ENCODE measurements around the gene PSMG4.
A peak's percentile ranks its signal among the peaks of the same experiment; 100 is the strongest.

PSMG4 gene

DNA sequence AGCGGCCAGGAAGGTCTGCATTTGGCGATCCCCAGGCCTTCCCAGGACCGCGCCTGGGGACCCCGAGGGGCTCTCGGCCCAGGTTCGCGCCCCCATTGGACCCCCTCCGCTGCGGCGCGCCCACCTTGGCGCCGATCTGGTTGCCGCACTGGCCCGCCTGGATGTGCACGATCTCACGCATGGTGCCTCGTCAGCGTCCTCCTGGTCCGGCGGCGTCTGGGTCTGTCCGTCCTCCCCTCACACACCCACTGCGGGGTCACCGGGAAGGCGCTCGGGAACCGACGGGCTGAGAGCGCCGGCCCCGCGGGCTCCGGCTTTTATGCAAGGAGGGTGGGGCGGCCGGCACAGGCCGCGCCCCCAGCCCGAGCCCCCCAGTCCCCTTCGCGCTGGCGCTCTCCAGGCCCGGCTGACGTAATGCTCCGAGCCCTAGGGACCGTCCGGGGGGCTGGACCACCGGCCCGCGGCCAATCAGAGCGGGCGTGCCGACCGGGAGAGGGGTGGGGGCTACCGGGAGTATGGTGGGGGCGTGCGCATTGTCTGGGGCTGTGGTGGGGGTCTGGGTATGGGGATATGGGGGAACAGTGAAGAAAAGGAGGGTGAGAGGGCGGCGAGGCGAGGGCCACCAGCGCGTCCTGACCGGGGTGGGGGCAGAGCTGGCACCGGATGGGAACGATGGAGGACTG lies 31.2 kb upstream of the PSMG4 start, which contains the start of gene TUBB2B:
Gene TUBB2B, minus strand, starts transcription at position 291 of the 683 bp plus-strand sequence. Its CDS starts 110 bp downstream, at position 181.
- Mint-ChIP-seq H3K36me3 (no peaks in the 10 kb centered on the region), H3K27ac (no peak within 1 kb of the TSS), H3K9me3 (no peaks in the 10 kb centered on the region), H3K4me3 (peak within 1 kb of the TSS; percentile 79), H3K4me1 (peaks cover 46% of the 10 kb centered on the region), H3K27me3 (peaks cover 54% of the 10 kb centered on the region)

- H3K4me1 Mint-ChIP-seq: peaks cover 47% of the 10 kb centered on the region
- peaks cover 60% of the 10 kb centered on the region for H3K27me3 Mint-ChIP-seq
- H3K27ac Mint-ChIP-seq: no peak overlapping the region
- no peaks in the 10 kb centered on the region for H3K9me3 Mint-ChIP-seq
- no peaks in the 10 kb centered on the region for H3K36me3 Mint-ChIP-seq
- peak overlapping the region; percentile 77 for H3K4me3 Mint-ChIP-seq
Observed at GRCh38 chr6:3228046-3228671, 30.6 kb upstream of the PSMG4 start.

GRCh38 chr6:3228771-3229565 lies 29.8 kb upstream of the PSMG4 start:
- Mint-ChIP-seq H3K27ac (peak overlapping the region; percentile 68), H3K4me1 (peaks cover 47% of the 10 kb centered on the region), H3K4me3 (peak overlapping the region; percentile 92), H3K36me3 (no peaks in the 10 kb centered on the region), H3K9me3 (no peaks in the 10 kb centered on the region), H3K27me3 (peaks cover 65% of the 10 kb centered on the region)

DNA sequence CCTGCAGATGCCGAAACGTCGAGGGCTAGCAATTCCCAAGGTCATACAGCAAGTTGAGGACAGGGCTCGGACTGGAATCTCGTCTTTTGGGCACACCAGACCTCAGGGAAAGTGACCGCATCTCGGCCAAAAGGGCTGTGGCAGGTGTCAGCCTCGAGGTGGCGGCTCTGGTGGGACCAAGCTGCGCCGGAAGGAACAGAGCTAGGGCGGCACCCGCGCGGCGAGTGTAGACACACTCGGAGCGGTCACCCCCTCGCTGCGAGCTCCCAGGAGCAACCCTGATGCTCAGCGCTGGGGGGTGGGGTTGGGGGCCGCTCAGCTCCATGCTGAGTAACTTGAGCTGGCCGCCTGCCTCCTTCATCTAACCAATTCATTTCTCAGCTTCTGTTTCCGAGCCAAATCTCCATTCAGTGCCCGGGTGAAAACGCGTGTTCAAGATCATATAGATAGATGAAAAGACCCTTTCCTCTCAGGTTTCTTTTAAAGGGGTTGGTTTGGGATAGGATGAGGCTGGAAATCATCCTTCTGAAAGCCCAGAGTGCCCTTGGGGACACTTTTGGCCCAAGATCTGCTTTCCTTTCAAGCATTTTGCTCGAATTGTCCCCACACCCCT lies 29.1 kb upstream of the PSMG4 start:
- peaks cover 47% of the 10 kb centered on the region for H3K4me1 Mint-ChIP-seq
- peak overlapping the region; percentile 92 for H3K4me3 Mint-ChIP-seq
- no peak overlapping the region for H3K27ac Mint-ChIP-seq
- no peaks in the 10 kb centered on the region for H3K9me3 Mint-ChIP-seq
- H3K27me3 Mint-ChIP-seq: peaks cover 65% of the 10 kb centered on the region
- H3K36me3 Mint-ChIP-seq: no peaks in the 10 kb centered on the region

DNA sequence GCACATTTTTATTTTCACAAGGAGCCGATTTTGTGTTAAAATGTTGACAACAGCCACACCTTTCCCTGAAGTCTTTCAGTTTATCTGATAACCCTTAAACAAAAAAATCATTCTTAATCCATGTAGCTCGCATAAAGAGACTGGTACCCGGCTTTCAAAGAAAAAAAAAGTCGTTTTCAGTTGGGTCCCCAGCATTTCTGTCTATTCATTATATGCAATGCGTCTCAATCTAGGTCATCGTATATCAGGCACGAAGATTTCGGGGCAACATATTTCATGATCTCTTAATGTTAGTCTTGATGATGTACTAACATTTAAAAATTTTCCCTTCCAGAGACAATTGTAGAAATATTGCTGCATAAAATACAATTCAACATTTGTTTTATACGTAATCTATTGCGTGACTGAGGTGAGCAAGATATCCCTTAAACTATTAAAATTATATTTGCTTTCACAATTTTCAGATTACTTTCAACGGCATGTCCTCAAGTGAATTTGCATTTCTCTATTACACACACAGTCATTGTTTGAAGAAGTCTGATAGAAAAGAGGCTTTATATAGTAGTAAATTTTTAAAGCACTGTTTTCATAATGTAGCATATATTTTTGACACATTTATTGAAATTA lies 28.4 kb upstream of the PSMG4 start:
- H3K4me3 Mint-ChIP-seq: peak overlapping the region; percentile 92
- H3K9me3 Mint-ChIP-seq: no peaks in the 10 kb centered on the region
- no peak overlapping the region for H3K27ac Mint-ChIP-seq
- H3K36me3 Mint-ChIP-seq: no peaks in the 10 kb centered on the region
- peaks cover 47% of the 10 kb centered on the region for H3K4me1 Mint-ChIP-seq
- H3K27me3 Mint-ChIP-seq: peaks cover 65% of the 10 kb centered on the region

DNA sequence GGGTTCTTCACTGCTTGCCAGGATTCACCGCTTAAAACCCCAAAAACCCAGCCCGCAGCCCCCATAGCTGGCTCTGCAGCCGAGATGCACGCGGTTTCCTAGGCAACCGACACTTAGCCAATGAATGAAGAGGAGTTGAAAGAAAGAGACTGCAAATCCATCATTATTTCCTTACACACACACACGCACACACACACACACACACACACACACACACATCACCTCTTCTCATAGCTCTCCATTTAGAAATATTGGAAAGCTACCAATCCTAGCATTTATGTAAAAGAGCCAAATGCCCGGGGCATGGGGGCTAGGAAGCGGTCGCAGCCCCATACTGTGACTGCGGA lies 27.9 kb upstream of the PSMG4 start:
- Mint-ChIP-seq H3K4me3 (peak overlapping the region; percentile 69), H3K27ac (no peak overlapping the region), H3K9me3 (no peaks in the 10 kb centered on the region), H3K27me3 (peaks cover 67% of the 10 kb centered on the region), H3K36me3 (no peaks in the 10 kb centered on the region), H3K4me1 (peaks cover 47% of the 10 kb centered on the region)

- peaks cover 47% of the 10 kb centered on the region for H3K4me1 Mint-ChIP-seq
- no peak overlapping the region for H3K27ac Mint-ChIP-seq
- H3K36me3 Mint-ChIP-seq: no peaks in the 10 kb centered on the region
- no peaks in the 10 kb centered on the region for H3K9me3 Mint-ChIP-seq
- peaks cover 67% of the 10 kb centered on the region for H3K27me3 Mint-ChIP-seq
- H3K4me3 Mint-ChIP-seq: peak overlapping the region; percentile 78
Observed at GRCh38 chr6:3231247-3232016, 27.3 kb upstream of the PSMG4 start.

GRCh38 chr6:3232017-3232945 lies 26.5 kb upstream of the PSMG4 start:
- no peak overlapping the region for H3K4me3 Mint-ChIP-seq
- peaks cover 44% of the 10 kb centered on the region for H3K4me1 Mint-ChIP-seq

GRCh38 chr6:3233321-3233720 lies 25.4 kb upstream of the PSMG4 start:
- peaks cover 37% of the 10 kb centered on the region for H3K4me1 Mint-ChIP-seq
- no peaks in the 10 kb centered on the region for H3K36me3 Mint-ChIP-seq
- peaks cover 66% of the 10 kb centered on the region for H3K27me3 Mint-ChIP-seq

More at GRCh38 chr6:3232017-3232945, 26.5 kb upstream of the PSMG4 start:
- Mint-ChIP-seq H3K36me3 (no peaks in the 10 kb centered on the region), H3K27me3 (peaks cover 66% of the 10 kb centered on the region), H3K27ac (no peak overlapping the region), H3K9me3 (no peaks in the 10 kb centered on the region)

GRCh38 chr6:3233904-3234303 lies 24.8 kb upstream of the PSMG4 start:
- H3K36me3 Mint-ChIP-seq: no peaks in the 10 kb centered on the region
- H3K4me3 Mint-ChIP-seq: no peak overlapping the region
- peaks cover 33% of the 10 kb centered on the region for H3K4me1 Mint-ChIP-seq
- no peaks in the 10 kb centered on the region for H3K9me3 Mint-ChIP-seq
- peaks cover 64% of the 10 kb centered on the region for H3K27me3 Mint-ChIP-seq
- no peak overlapping the region for H3K27ac Mint-ChIP-seq

More at GRCh38 chr6:3233321-3233720, 25.4 kb upstream of the PSMG4 start:
- no peak overlapping the region for H3K27ac Mint-ChIP-seq
- H3K9me3 Mint-ChIP-seq: no peaks in the 10 kb centered on the region
- H3K4me3 Mint-ChIP-seq: no peak overlapping the region

- no peaks in the 10 kb centered on the region for H3K9me3 Mint-ChIP-seq
- H3K27ac Mint-ChIP-seq: no peak overlapping the region
- H3K27me3 Mint-ChIP-seq: peaks cover 52% of the 10 kb centered on the region
- H3K4me1 Mint-ChIP-seq: peaks cover 20% of the 10 kb centered on the region
- no peak overlapping the region for H3K4me3 Mint-ChIP-seq
- no peaks in the 10 kb centered on the region for H3K36me3 Mint-ChIP-seq
Observed at GRCh38 chr6:3235486-3235885, 23.3 kb upstream of the PSMG4 start.

DNA sequence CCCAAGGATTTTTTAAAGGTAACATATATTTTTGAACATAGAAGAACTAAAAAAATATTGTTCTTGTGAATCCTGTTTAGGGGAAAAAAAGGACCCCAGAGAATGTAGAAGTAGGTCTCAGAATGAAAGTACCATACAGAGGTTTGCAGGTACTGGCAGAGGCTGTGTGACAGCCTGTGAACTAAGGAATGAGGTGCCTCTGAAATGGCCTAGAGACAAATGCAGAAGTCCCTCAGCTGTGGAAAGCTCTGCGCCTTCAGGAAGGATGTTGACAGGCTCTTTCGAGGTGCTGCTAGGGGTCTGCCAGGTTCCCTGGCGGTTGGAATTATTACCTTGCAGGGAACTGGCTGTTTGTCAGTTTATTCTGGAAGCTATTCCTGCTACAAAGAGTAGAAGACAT lies 22.7 kb upstream of the PSMG4 start:
- Mint-ChIP-seq H3K36me3 (no peaks in the 10 kb centered on the region), H3K9me3 (no peaks in the 10 kb centered on the region), H3K4me3 (no peak overlapping the region), H3K4me1 (peaks cover 15% of the 10 kb centered on the region), H3K27ac (no peak overlapping the region), H3K27me3 (peaks cover 47% of the 10 kb centered on the region)

DNA sequence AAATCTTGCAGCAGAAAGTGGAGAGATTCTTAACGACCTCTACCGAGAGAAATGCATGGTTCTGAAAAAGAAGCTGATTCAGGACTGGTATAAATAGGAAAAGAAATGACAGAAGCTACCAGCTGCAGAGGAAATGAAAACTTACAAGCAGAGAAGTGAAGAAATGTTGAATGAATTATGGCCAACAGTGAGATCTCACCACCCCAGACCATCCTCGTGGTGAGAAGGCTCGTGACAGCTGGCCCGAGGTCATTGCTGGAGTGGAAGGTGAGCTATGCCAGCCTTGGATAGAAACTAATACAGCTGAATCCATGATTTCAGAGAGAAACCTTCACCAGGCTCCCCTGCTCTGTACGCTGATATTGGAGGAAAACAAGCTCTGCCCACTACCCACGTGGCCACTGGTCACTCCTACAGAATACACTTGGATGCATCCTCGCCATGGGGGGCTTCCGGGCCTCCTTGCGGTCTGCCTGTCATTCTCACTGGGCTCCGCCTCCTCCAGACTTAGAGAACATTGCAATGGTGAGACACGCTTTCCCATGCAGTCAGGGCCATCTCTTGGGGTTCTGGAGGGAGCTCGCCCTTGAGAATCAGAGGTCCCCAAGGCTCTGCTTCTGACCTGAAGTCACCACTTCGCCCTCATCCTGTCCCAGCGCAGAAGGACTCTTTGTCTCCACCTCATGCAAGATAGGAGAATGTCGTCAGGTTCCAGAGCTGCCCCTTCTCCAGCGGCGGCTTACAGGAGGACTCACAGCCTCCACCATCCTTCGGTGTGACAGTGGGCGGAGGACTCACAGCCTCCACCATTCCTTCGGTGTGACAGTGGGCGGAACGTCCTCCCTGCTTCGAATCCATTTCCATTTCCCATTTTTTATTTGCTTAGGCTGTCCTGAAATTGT lies 20.7 kb upstream of the PSMG4 start:
- peaks cover 33% of the 10 kb centered on the region for H3K27me3 Mint-ChIP-seq
- no peaks in the 10 kb centered on the region for H3K9me3 Mint-ChIP-seq
- no peak overlapping the region for H3K4me3 Mint-ChIP-seq
- H3K27ac Mint-ChIP-seq: no peak overlapping the region
- no peaks in the 10 kb centered on the region for H3K36me3 Mint-ChIP-seq
- no peaks in the 10 kb centered on the region for H3K4me1 Mint-ChIP-seq

Measured in activated naive CD4-positive, alpha-beta T cell treated with anti-CD3 and anti-CD28 coated beads, Interleukin-2, amount 50 U/mL, for 24 hours (primary cell).